Brain pericyte (primary cell): ENCODE measurements around the gene MEGF11.

Experiments used
- DNase-seq: peaks from one replicate; pipeline ENCODE4 v3.0.0-alpha.2; 2012; ENCODE audit warnings: low read depth, low spot score

Gene MEGF11

GRCh38 chr15:65857718-65858402, 395.7 kb downstream of the MEGF11 start:
- no peak for DNase-seq

DNA sequence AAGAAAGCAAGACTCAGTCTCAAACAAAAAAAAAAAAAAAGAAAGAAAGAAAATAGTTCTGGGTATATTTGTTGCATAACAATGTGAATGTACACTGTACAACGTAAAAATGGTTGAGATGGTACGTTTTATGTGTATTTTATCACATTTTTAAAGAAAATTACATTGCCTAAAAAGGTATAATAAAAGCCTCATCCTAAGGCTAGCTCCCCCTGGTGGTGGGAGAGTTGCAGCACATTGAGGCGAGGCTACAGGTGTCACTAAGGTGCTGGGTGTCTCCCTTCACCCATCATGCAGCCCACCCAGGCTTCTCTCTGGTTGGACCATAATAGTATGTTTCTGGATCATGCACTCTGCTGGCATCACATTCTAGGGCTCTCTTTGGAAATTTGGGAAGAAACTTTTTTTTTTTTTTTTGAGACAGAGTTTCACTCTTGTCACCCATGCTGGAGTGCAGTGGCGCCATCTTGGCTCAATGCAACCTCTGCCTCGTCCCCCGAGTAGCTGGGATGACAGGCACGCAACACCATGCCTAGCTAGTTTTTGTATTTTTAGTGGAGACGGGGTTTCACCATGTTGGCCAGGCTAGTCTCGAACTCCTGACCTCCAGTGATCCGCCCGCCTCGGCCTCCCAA, 396.6 kb downstream of the MEGF11 start:
- DNase-seq: no peak

GRCh38 chr15:65851981-65852380, 401.6 kb downstream of the MEGF11 start:
- DNase-seq: no peak

DNA sequence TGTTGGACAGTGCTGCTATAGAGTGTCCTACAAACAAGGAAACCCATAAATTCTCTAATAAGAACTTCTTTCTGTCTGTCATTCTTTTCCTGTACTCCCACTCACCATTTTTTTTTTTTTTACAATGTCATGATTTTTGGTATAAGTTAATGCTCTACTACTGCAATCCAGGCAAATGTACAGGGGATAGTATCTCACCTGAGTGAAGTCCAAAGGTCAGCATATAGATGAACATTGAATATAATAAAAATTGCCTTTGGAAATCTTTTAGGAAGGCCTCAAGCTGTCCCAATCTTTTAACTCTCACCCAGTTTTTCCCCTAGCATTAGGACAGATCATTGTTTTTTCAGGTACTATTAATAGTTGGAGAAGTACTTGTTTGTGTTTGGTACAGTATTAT, 405.6 kb downstream of the MEGF11 start:
- DNase-seq: no peak

DNA sequence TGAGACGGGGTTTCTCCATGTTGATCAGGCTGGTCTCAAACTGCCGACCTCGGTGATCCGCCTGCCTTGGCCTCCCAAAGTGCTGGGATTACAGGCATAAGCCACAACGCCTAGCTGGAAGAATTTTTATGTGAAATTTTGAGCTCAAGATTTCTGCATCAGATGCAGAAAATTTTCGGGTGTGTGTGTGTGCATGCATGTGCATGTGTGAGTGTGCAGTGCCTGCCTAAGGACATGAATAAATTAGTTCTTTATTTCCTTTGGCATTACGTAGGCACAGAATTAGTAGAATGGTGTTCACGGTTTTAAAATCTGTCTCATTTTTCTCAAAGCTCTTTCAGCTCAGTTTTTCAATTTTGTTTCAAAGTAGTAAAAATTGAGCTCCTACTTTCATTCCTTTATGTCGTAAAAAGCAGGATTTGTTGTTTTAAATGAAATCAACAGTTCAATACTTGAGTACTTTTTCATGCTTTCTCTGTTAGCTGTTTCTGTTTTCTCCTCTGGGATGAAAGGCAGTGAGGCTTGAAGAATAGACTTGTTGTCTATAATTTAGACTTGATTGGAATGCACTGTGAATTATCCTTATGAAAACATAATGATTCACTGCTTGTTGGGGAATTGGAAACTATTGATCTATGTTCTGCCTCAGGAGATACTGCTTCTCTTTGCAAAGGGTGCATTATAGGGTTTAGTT, 407.6 kb downstream of the MEGF11 start:
- no peak for DNase-seq
